Omental fat pad (tissue), 4 donors: ENCODE results near the gene SSR3. TPM values are rescaled to one million over a fixed set of nuclear protein-coding genes. Genes with fewer than 3 reads are reported as not detected.

Source experiments
- ATAC-seq: fragments of 150-250 bp; one replicate; pipeline ENCODE4 v1.9.1; 2016; ENCODE audit warnings: mild to moderate bottlenecking, moderate library complexity; ENCODE audit not compliant: low FRiP score
- DNase-seq: peaks from one replicate; pipeline ENCODE4 v3.0.0-alpha.2; 2019; ENCODE audit warnings: low spot score
- total RNA-seq, 4 donors: library from RNA; depleted of rRNA; stranded (reverse); fragments of >200 nt; gene quantifications; one replicate each; pipeline ENCODE4 v1.1.0, GENCODE V29; 2016
- TF ChIP-seq, protein P1 (sequence below), 3 donors: fragments of 450-650 bp; IDR thresholded peaks; one replicate each; pipeline ENCODE4 v1.5.1; 2016 to 2017; ENCODE audit warnings: antibody characterized with exemption in 3 of 3, mild to moderate bottlenecking in 3 of 3, moderate library complexity in 2 of 3

Gene SSR3
- total RNA-seq, 4 donors from 2014 or later = 81.0 to 132 (median 113) TPM

DNA sequence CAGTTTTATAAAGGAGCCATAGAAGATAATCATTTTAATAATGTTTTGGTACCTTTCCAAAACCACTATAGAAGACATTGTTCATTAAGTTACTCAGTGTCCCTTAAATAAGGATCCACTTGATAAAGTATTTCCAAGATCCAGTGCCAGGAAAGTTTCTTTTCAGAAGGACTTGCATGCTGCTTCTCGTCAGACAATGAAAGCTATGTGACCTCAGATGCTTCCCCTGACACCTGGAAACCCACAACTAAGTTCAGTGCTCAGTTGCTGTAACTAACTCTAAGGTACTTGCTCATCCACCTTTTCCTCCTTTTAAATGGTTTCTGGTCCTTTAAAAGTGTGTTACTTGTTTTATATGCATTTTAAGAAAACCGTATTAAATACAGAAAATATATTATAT lies 7.3 kb downstream of the SSR3 start:
- no peak for ATAC-seq
- TF ChIP-seq, protein P1, sequence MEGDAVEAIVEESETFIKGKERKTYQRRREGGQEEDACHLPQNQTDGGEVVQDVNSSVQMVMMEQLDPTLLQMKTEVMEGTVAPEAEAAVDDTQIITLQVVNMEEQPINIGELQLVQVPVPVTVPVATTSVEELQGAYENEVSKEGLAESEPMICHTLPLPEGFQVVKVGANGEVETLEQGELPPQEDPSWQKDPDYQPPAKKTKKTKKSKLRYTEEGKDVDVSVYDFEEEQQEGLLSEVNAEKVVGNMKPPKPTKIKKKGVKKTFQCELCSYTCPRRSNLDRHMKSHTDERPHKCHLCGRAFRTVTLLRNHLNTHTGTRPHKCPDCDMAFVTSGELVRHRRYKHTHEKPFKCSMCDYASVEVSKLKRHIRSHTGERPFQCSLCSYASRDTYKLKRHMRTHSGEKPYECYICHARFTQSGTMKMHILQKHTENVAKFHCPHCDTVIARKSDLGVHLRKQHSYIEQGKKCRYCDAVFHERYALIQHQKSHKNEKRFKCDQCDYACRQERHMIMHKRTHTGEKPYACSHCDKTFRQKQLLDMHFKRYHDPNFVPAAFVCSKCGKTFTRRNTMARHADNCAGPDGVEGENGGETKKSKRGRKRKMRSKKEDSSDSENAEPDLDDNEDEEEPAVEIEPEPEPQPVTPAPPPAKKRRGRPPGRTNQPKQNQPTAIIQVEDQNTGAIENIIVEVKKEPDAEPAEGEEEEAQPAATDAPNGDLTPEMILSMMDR (IDR thresholded peaks at IDR 0.05) = no peak
- DNase-seq = no peak

- ATAC-seq (no peak), DNase-seq (no peak)
- TF ChIP-seq, protein P1 (IDR thresholded peaks at IDR 0.05) = no peak
Measured at GRCh38 chr3:156543043-156543555, 11.8 kb downstream of the SSR3 start.

DNA sequence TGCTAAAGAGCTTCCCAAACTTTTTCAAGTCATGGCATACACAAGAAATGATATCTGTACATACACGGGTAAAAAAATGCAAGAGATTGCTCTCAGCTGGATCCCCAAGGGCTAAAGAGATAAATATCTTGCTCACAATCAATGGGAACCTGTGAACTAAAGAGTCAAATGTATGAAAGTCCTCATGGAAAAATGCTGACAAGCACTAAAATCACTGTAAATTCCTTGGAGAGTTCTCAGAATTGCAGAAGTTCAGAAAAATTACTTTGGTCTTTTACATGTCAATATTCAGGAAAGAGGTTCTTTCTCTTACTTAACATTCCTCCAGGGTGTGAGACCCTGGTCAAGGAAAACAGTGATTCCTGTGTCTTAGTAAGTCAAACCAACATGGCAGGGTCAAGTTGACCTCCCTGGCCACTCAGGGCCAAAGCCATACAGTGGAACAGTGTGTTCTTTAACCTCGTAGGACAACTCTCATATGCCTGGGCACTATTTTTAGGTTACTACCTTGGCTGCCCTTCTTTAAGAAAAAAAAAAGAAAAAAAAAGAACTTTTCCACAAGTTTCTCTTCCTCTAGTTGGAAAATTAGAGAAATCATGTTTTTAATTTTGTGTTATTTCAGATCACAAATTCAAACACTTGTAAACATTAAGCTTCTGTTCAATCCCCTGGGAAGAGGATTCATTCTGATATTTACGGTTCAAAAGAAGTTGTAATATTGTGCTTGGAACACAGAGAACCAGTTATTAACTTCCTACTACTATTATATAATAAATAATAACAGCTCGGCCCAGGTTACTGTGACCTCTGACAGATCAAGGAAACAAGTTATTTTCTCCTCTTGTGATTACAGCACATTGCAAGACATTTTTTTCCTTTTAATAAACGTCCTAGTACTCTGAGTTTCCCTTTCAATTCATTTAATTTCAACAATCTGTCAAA lies 12.5 kb downstream of the SSR3 start:
- DNase-seq (no peak), ATAC-seq (no peak)
- TF ChIP-seq, protein P1 (IDR thresholded peaks at IDR 0.05) = no peak

DNA sequence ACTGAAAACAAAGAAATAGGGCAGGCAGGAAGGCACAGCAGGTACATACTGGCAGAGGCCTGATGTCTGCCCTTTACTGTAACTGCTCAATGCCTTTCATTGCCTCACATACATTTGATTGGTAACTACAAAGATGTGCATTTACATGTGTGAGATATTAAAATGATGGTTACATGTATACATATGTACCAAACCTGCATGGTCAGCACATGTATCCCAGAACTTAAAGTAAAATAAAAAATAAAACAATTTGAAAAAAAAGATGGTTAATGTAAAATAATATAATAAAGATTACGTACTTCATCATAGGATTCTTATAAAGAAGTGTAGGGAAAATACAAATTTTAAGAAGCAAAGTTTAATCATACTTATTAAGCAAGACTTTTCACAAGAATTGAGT lies 15.1 kb downstream of the SSR3 start:
- TF ChIP-seq, protein P1 (IDR thresholded peaks at IDR 0.05) = no peak
- DNase-seq (no peak), ATAC-seq (no peak)

GRCh38 chr3:156539051-156539450 lies 15.9 kb downstream of the SSR3 start:
- TF ChIP-seq, protein P1 (IDR thresholded peaks at IDR 0.05) = no peak

GRCh38 chr3:156536524-156537316 lies 18.2 kb downstream of the SSR3 start:
- ATAC-seq = no peak
- no peak for DNase-seq
- TF ChIP-seq, protein P1 (IDR thresholded peaks at IDR 0.05) = no peak

More at GRCh38 chr3:156539051-156539450, 15.9 kb downstream of the SSR3 start:
- no peak for DNase-seq
- no peak for ATAC-seq
